AG09319 (cell line): ENCODE results near the gene RYR2.
"Not testable (repeated sequence)": the region's sequence is repeated elsewhere in the genome, so short reads cannot be mapped to it uniquely, and the experiment has no call there.

Experiments
- DNase-seq: peaks from one replicate; pipeline ENCODE4 v3.0.0-alpha.2; 2010; ENCODE audit warnings: low read depth; ENCODE audit errors: extremely low read depth
- TF ChIP-seq, protein P1 (sequence below): IDR thresholded peaks from 2 replicates; pipeline ENCODE4 v1.5.1; 2011; ENCODE audit warnings: low read depth, mild to moderate bottlenecking, inconsistent platforms, low read length, moderate library complexity

The RYR2 gene

DNA sequence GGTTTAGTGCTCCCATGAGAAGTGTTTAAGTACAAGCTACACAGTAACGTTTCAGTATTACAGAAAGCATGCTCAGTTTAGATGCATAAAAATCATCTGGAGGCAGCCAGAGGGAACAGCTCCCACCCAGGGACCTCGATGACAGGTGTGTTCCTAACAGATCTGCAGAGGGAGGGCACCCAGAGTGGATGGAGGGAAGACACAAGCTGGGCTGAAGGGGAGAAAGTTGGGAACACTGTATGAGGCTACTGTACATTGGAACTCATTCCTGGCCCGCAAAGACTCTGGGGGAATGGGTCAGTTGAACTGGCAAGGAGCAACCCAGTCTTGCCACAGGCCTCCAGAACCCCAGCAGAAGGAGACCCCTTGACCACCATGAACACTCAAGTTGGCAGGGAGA, 796.3 kb downstream of the RYR2 start:
- DNase-seq, result no peak

GRCh38 chr1:237838904-237839534, 797.0 kb downstream of the RYR2 start:
- TF ChIP-seq, protein P1, sequence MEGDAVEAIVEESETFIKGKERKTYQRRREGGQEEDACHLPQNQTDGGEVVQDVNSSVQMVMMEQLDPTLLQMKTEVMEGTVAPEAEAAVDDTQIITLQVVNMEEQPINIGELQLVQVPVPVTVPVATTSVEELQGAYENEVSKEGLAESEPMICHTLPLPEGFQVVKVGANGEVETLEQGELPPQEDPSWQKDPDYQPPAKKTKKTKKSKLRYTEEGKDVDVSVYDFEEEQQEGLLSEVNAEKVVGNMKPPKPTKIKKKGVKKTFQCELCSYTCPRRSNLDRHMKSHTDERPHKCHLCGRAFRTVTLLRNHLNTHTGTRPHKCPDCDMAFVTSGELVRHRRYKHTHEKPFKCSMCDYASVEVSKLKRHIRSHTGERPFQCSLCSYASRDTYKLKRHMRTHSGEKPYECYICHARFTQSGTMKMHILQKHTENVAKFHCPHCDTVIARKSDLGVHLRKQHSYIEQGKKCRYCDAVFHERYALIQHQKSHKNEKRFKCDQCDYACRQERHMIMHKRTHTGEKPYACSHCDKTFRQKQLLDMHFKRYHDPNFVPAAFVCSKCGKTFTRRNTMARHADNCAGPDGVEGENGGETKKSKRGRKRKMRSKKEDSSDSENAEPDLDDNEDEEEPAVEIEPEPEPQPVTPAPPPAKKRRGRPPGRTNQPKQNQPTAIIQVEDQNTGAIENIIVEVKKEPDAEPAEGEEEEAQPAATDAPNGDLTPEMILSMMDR, result no peak
- no peak for DNase-seq

More for the DNA sequence above, 796.3 kb downstream of the RYR2 start:
- TF ChIP-seq, protein P1, result no peak

DNA sequence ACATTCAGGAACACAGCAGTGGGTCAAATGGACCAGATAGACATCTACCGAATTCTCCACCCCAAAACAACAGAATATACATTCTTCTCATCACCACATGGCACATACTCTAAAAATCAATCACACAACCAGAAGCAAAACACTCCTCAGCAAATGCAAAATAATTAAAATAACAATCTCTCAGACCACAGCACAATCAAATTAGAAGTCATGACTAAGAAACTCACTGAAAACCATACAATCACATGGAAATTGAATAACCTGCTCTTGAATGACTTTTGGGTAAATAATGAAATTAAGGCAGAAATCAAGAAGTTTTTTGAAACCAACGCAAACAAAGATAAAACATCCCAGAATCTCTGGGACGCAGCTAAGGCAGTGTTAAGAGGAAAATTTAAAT, 799.5 kb downstream of the RYR2 start:
- no peak for DNase-seq
- TF ChIP-seq, protein P1, result no peak

GRCh38 chr1:237843516-237843915, 801.5 kb downstream of the RYR2 start:
- DNase-seq, result not testable (repeated sequence)

GRCh38 chr1:237851210-237851845, 809.3 kb downstream of the RYR2 start:
- TF ChIP-seq, protein P1, result peak; percentile 15
- DNase-seq, result no peak

GRCh38 chr1:237852342-237852741, 810.4 kb downstream of the RYR2 start:
- no peak for DNase-seq
- TF ChIP-seq, protein P1, result no peak

- TF ChIP-seq, protein P1, result no peak
These were observed 815.5 kb downstream of the RYR2 start for GRCh38 chr1:237857455-237857854.

GRCh38 chr1:237858992-237859391, 817.0 kb downstream of the RYR2 start:
- TF ChIP-seq, protein P1, result no peak
- DNase-seq, result no peak

More at GRCh38 chr1:237857455-237857854, 815.5 kb downstream of the RYR2 start:
- no peak for DNase-seq
